Esophagus muscularis mucosa (tissue), 3 donors: ENCODE data around the gene CTNNA3.

Experiments
- CTCF ChIP-seq, 3 experiments: fragments of 200-600 bp in 2 of 3; fragments of 450-650 bp in 1 of 3; sonication (generic) in 2 of 3; IDR thresholded peaks; one replicate each; pipeline ENCODE4 v1.5.1; 2017 to 2019; ENCODE audit warnings: antibody characterized with exemption in 3 of 3, mild to moderate bottlenecking in 2 of 3, moderate library complexity in 1 of 3
- POLR2AphosphoS5 ChIP-seq, 2 donors: sonication (generic); formaldehyde crosslinking; IDR thresholded peaks; one replicate each; pipeline ENCODE4 v1.6.1; 2017; ENCODE audit warnings: antibody characterized with exemption in 2 of 2

GRCh38 chr10:66823301-66823700 lies 872.7 kb downstream of the CTNNA3 start:
- TF ChIP-seq CTCF (IDR thresholded peaks at IDR 0.05) = no peak
- no peak for TF ChIP-seq POLR2AphosphoS5 (IDR thresholded peaks at IDR 0.05)
